ENCODE data around the gene SLC4A5.

SLC4A5 gene

DNA sequence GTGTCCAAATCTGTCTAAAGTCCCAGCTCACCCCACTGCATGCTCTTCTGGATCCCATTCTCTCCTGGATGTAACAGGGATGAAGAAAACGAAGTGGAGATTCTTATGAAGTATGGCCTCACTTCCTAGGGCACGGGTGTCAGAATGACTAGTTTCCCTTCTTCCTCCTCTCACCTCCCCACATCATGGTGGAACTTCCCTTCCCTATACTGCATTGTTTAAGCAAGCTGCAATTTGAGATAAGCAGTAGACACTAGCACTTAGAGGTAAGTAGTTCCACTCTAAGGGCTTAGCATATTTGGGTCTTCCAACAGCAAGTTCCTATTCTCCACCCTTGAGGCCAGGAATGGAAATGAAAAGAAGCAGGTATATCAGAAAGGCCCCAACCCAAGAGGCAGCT is 29.7 kb downstream of the SLC4A5 start:
- Mint-ChIP-seq H3K36me3 (ENCODE audit: low read depth) (no peaks in the 10 kb centered on the region), H3K9me3 (no peaks in the 10 kb centered on the region), H3K4me3 (no peak overlapping the region), H3K4me1 (ENCODE audit: low read depth) (no peaks in the 10 kb centered on the region), H3K27me3 (ENCODE audit: low read depth) (peaks cover 14% of the 10 kb centered on the region), H3K27ac (no peak overlapping the region)

DNA sequence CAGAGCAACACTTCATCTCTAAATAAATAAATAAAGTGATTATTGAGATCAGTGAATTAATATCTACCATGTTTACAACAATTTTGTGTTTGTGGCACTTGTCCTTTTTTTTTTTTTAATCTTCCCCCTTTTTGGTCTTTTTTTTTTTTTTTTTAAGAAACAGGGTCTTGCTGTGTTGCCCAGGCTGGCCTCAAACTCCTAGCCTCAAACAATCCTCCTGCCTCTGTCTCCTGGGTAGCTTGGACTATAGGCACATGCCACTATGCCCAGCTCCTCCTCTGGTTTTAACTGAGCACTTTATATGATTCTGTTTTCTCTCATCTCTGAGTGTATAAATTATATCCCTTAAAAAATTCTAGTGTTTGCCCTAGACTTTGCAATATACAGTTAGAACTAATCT is 30.3 kb downstream of the SLC4A5 start:
- Mint-ChIP-seq H3K27ac (no peak overlapping the region), H3K27me3 (ENCODE audit: low read depth) (peaks cover 14% of the 10 kb centered on the region), H3K36me3 (ENCODE audit: low read depth) (no peaks in the 10 kb centered on the region), H3K4me1 (ENCODE audit: low read depth) (no peaks in the 10 kb centered on the region), H3K4me3 (no peak overlapping the region), H3K9me3 (no peaks in the 10 kb centered on the region)

DNA sequence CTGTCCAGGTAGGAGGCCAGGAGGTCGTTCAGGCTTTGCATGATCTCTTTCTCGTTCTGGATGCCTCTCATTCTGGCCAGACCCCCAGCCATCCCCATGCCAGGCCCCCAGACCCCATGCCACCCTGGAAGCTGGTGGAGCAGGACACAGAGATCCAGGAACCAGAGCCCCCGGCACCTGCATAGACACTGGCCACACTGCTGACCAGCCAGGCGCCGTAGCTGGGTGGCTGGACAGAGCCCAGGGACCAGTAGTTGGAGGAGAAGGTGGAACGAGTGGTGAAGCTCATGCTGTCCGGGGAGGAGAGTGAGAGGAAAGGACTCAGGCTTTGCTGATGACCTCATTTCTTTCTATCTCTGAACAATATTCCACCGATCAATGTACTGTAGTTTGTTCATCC is 35.5 kb downstream of the SLC4A5 start:
- Mint-ChIP-seq H3K36me3 (ENCODE audit: low read depth) (no peaks in the 10 kb centered on the region), H3K4me1 (ENCODE audit: low read depth) (no peaks in the 10 kb centered on the region)

DNA sequence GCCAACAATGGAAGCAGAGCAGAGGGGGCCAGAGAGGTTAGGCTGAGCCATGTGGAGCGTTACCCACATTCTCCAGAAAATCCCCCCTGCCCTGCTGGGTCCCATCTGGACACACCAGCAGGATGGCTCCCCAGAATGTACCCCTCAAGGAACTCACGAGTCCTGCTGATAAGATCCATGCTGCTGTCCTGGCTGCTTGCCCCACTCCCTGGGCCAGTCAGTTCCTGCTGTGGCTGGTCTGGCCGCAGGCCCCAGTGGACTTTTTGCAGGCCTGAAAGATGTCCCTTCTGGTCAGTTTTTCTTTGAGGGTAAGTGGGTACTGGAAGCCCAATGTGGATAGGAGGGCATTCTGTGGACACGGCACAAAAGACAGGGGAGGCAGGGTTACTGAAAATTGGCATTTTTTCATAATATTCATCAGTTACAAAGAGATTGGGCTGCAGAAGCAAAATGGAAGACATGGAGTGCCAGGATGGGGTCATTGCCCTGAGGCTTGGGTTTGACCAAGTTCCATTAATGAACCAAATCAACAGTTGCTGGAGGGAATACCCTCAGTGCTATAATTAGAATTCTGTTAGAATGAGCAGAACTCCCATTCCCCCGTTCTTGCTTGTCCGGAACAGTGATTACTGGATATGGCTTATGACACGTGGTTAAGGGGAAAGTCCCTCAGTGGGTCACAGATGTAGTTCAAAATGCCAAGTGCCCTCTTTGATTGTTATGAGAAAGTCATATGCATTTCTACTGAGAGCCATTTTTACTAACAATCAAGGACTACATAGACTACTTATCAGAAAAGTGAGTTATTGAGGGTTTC is 38.7 kb downstream of the SLC4A5 start:
- no peak overlapping the region for H3K4me3 Mint-ChIP-seq
- no peak overlapping the region for H3K27ac Mint-ChIP-seq
- no peaks in the 10 kb centered on the region for H3K4me1 Mint-ChIP-seq (ENCODE audit: low read depth)
- H3K27me3 Mint-ChIP-seq (ENCODE audit: low read depth), result no peaks in the 10 kb centered on the region
- no peaks in the 10 kb centered on the region for H3K36me3 Mint-ChIP-seq (ENCODE audit: low read depth)
- H3K9me3 Mint-ChIP-seq, result no peaks in the 10 kb centered on the region

More for the DNA sequence above, 35.5 kb downstream of the SLC4A5 start:
- Mint-ChIP-seq H3K27me3 (ENCODE audit: low read depth) (peaks cover 14% of the 10 kb centered on the region), H3K9me3 (no peaks in the 10 kb centered on the region), H3K4me3 (no peak overlapping the region), H3K27ac (no peak overlapping the region)

DNA sequence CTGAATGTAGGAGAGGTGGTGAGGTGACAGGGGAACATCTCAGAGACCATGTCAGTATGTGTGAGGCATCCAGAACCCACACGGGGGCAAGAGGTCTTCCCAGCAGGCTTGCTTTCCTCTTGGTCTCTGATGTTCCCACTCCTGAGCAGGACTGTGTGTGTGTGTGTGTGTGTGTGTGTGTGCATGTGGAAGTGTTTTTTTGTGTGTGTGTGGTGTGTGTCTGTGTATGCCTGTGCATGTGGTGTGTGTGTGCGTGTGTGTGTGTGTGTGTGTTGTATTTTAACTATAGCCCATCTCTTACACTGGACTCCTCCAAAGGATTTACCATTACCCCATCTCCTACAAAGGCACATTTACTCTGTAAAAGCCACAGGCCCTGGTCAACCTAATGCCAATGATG is 40.4 kb downstream of the SLC4A5 start:
- no peaks in the 10 kb centered on the region for H3K36me3 Mint-ChIP-seq (ENCODE audit: low read depth)
- no peaks in the 10 kb centered on the region for H3K4me1 Mint-ChIP-seq (ENCODE audit: low read depth)
- H3K27me3 Mint-ChIP-seq (ENCODE audit: low read depth), result no peaks in the 10 kb centered on the region
- no peak overlapping the region for H3K27ac Mint-ChIP-seq
- no peak overlapping the region for H3K4me3 Mint-ChIP-seq
- no peaks in the 10 kb centered on the region for H3K9me3 Mint-ChIP-seq

DNA sequence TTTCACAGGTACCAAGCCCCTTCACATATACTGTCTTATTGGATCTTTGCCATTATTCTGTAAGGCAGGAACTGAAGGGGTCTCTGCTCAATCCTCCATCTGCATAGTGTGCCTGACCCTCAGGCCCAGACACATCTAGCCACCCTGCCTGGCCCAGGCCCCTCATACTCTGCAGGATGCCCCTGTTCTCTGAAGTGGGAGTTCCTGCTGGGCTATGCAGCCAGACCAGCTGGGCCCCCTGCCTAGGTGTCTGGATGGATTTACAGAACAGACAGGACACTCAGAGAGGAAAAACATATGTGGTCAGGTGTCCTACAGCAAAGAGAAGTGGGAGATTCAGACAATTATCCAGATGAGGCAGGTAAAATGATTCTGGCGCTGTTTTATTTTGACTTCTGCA is 42.0 kb downstream of the SLC4A5 start:
- Mint-ChIP-seq H3K4me3 (no peak overlapping the region), H3K4me1 (ENCODE audit: low read depth) (no peaks in the 10 kb centered on the region), H3K9me3 (no peaks in the 10 kb centered on the region), H3K27ac (no peak overlapping the region), H3K36me3 (ENCODE audit: low read depth) (no peaks in the 10 kb centered on the region), H3K27me3 (ENCODE audit: low read depth) (no peaks in the 10 kb centered on the region)

DNA sequence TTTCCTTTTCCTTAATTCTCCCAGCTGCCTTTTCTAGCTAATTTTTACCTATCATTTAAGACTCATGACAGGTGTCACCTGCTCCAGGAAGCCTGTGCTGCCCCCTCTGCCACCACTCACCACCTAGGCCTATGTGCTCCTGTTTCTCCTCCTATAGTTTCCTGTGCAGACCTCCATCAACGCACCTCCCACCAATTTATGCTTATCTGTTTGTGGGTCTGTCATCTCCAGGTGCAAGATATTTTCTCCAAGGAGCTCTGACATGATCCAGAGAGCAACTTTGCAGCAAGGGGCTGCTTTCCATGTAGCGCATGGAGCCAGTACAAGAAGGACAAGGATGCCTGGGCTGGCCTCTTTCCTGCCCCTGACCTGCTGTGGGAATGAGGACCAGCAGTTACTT is 42.7 kb downstream of the SLC4A5 start:
- H3K27ac Mint-ChIP-seq, result no peak overlapping the region
- H3K4me3 Mint-ChIP-seq, result no peak overlapping the region
- no peaks in the 10 kb centered on the region for H3K36me3 Mint-ChIP-seq (ENCODE audit: low read depth)
- H3K4me1 Mint-ChIP-seq (ENCODE audit: low read depth), result peaks cover 2% of the 10 kb centered on the region
- no peaks in the 10 kb centered on the region for H3K27me3 Mint-ChIP-seq (ENCODE audit: low read depth)
- no peaks in the 10 kb centered on the region for H3K9me3 Mint-ChIP-seq

DNA sequence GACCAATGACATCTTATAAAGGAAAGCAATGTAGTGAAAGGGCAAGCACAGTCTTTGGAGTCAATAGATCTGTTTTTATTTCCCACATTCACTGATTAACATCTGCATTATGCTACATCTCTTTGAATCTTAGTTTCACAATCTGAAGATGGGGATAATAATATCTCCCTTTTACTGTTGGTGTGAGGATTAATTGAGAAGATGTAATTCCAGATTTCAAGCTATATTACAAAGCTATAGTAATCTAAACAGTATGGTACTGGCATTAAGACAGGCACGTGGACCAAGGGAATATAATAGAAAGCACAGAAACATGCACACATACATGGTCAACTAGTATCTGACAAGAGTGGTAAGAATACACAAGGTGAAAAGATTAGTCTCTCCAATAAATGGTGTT is 45.3 kb downstream of the SLC4A5 start:
- H3K4me3 Mint-ChIP-seq, result no peak overlapping the region
- no peaks in the 10 kb centered on the region for H3K9me3 Mint-ChIP-seq
- peaks cover 2% of the 10 kb centered on the region for H3K4me1 Mint-ChIP-seq (ENCODE audit: low read depth)
- no peaks in the 10 kb centered on the region for H3K36me3 Mint-ChIP-seq (ENCODE audit: low read depth)
- H3K27me3 Mint-ChIP-seq (ENCODE audit: low read depth), result no peaks in the 10 kb centered on the region
- H3K27ac Mint-ChIP-seq, result no peak overlapping the region

DNA sequence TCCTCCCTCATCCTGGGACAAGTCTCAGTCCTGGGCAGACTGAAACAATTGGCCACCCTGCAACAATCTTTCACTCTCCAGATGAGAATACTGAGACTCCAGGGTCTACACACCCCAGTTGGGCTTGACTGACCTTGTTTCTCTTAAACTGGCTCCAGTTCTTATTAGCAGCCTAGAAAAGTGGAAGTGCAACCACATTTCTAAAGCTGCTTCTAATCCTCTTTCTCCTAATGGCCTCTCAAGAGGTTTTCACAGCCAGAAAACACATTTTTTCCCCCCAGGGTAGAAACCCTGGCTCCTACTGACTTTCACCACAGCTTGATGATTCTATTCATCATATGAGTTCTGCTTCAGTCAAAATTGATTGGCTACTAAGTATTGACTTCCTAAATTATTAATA is 45.8 kb downstream of the SLC4A5 start:
- no peaks in the 10 kb centered on the region for H3K27me3 Mint-ChIP-seq (ENCODE audit: low read depth)
- no peak overlapping the region for H3K27ac Mint-ChIP-seq
- no peaks in the 10 kb centered on the region for H3K9me3 Mint-ChIP-seq
- no peak overlapping the region for H3K4me3 Mint-ChIP-seq
- peaks cover 2% of the 10 kb centered on the region for H3K4me1 Mint-ChIP-seq (ENCODE audit: low read depth)
- no peaks in the 10 kb centered on the region for H3K36me3 Mint-ChIP-seq (ENCODE audit: low read depth)

DNA sequence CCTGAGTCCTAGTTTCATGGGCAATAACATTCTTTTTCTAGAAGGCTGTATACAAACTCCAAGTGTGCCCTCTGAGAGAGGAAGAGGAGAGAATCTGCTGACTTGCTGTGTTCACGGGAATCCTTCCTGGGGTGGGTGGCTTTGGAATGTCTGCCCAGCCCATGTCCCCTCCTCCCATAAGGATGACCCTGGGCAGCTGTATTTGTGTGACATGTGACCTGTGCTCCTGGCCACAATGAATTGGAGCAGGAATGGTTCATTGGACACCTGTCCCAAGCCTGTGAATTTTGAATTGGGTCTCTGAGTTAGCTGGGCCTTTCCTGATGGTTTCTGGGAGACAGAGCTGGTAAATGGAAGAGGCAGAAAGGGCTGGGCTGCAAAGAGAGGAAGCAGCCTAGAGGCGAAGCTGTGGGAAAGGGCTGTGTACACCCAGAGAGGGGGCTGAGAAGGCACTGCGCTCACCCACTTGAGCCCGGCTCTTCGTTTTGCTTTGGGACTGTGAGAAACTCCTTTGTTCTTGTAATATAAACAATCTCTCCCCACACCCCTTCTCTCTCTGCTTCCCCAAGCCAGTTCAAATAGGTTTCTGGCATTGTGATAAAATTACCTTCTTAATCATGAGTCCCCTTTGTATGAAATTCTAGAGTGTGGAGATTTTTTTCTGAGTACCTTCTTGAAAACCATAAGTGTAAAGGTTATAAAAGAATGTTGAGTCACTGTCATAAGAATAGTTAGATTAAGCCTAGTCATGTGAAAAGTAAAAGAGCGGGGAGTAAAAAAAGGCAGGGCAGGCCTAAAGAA is 49.8 kb downstream of the SLC4A5 start:
- Mint-ChIP-seq H3K27ac (no peak overlapping the region), H3K4me3 (no peak overlapping the region), H3K27me3 (ENCODE audit: low read depth) (no peaks in the 10 kb centered on the region), H3K9me3 (no peaks in the 10 kb centered on the region), H3K36me3 (ENCODE audit: low read depth) (no peaks in the 10 kb centered on the region), H3K4me1 (ENCODE audit: low read depth) (peaks cover 9% of the 10 kb centered on the region)

DNA sequence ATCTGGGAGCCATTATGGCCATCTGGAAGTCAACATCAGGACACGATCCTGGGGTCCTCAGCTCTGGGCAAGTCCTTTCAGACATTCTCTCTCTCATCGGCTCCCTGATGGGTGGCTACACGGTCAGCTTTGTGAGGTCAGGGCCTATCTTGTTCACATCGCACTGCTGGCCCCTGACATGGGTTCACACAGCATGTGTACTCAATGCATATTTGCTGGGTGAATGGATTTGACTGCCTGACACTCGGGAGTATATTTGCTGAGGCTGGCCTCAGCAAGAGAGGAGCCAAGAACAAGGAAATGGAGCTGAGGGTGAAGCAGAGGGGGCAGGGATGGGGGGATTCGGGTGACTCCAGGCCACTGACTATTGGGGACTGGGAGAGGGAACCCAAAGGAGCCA is 50.5 kb downstream of the SLC4A5 start:
- Mint-ChIP-seq H3K27me3 (ENCODE audit: low read depth) (no peaks in the 10 kb centered on the region), H3K27ac (no peak overlapping the region), H3K36me3 (ENCODE audit: low read depth) (no peaks in the 10 kb centered on the region), H3K4me1 (ENCODE audit: low read depth) (peaks cover 9% of the 10 kb centered on the region), H3K4me3 (no peak overlapping the region), H3K9me3 (no peaks in the 10 kb centered on the region)

DNA sequence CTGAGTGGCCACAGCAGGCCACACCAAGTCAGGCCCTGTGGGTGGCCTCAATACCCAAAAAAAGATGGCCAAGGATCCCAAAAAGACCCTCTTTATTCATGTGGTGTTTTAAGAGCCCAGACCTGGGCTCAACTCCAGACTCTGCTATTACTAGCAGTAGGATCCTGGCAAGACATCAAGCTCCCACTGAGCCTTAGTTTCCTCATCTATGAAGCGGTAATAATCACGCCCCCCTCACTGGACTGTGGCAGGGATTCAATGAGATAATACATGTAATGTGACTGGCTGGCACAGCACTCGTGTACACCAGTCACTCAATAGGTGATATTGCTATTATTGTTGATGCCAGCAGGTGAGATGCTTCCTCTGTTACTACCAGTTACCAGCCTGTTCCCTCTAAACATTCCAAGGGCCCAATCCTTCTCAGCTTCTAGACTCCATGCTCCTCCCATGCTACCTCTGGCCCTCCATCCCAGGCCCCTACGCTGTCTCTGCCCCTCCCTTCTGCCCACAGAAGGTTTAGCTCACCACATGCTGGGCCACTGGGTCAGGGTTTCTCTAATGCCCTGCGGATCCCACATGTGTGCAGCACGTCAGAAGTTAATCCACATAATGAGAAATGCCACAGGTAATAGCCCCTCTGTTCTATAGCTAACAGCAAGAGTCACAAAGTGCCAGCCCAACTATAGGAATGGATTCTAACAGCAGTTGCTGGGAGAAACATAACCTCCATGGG is 51.2 kb downstream of the SLC4A5 start:
- Mint-ChIP-seq H3K4me1 (ENCODE audit: low read depth) (peaks cover 9% of the 10 kb centered on the region), H3K27me3 (ENCODE audit: low read depth) (no peaks in the 10 kb centered on the region), H3K4me3 (no peak overlapping the region), H3K9me3 (no peaks in the 10 kb centered on the region), H3K36me3 (ENCODE audit: low read depth) (no peaks in the 10 kb centered on the region), H3K27ac (no peak overlapping the region)

DNA sequence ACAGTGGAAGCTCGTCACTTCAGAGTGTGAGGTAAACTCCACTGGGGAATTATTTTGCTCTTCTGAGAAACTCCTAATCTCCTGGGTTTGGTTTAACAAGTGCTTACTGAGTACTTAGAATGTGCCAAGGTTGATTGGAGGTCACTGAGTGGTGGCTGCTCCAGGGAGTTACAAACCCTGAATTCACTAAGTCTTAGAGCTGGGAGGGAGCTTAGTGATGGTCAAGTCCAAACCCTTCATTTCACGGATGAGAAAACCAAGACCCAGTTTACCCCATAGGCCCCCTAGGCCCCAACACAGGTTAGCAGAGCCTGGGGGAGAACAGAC is 52.0 kb downstream of the SLC4A5 start:
- no peak overlapping the region for H3K4me3 Mint-ChIP-seq
- H3K27ac Mint-ChIP-seq, result peak overlapping the region; percentile 34
- peaks cover 9% of the 10 kb centered on the region for H3K4me1 Mint-ChIP-seq (ENCODE audit: low read depth)
- no peaks in the 10 kb centered on the region for H3K36me3 Mint-ChIP-seq (ENCODE audit: low read depth)
- no peaks in the 10 kb centered on the region for H3K27me3 Mint-ChIP-seq (ENCODE audit: low read depth)
- H3K9me3 Mint-ChIP-seq, result no peaks in the 10 kb centered on the region

DNA sequence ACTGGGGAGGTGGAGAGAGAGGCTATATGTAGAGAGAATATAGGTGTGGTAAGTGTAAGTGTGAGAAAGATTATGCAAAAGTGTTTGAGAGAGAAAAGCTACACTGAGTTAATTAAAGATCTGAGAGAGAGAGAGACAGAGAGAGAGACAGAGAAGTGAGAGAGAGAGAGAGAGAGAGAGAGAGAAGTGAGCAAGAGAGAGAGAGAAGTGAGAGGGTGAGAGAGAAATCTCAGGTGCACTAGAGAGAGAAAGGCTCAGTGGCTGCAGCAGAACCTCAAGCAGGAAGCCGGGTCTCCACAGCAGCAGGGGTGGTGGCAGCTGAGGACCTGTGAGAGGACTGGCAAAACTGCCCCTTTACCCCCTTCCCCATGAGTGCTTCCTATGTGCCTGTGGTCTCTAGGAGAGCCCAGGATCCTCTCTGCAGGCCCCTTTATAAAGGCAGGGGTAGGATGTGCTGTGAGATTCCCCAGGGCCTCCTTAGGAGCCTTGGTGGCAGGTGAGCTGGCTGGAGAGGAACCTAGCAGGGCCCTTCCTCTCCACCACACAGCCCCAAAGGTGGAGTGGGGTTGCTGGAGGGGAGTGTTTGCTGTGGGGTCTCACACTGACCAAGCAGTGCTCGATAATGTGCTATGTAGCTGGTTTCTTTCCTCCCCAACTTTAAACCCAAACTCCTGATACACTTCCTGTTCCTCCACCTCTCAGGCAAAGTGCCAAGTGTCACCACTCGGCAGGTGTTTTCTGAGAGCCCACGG is 52.6 kb downstream of the SLC4A5 start:
- Mint-ChIP-seq H3K4me3 (peak overlapping the region; percentile 33), H3K36me3 (ENCODE audit: low read depth) (no peaks in the 10 kb centered on the region), H3K27me3 (ENCODE audit: low read depth) (no peaks in the 10 kb centered on the region), H3K9me3 (no peaks in the 10 kb centered on the region), H3K4me1 (ENCODE audit: low read depth) (peaks cover 7% of the 10 kb centered on the region), H3K27ac (peak overlapping the region; percentile 84)

All from T-helper 1 cell treated with Interleukin-12 subunit alpha and Interleukin-12 subunit beta and Interleukin-4 antibody, amounts not matched to agents 30 μg/mL and 1 μg/mL, for 36 hours (primary cell).